Trophoblast cell (in vitro differentiated cells and primary cell): ENCODE results near the gene RHEBL1.

Experiments used
- DNase-seq, 2 donors: peaks; one replicate each; pipeline ENCODE4 v3.0.0-alpha.2; 2016
- H2AFZ ChIP-seq: 2 replicates; pipeline ENCODE4 v1.6.1; 2013; ENCODE audit warnings: low read length, moderate library complexity, mild to moderate bottlenecking; ENCODE audit not compliant: insufficient read depth, poor library complexity
- H2AK5ac ChIP-seq: 2 replicates; pipeline ENCODE4 v1.6.1; 2013; ENCODE audit warnings: mild to moderate bottlenecking, low read length
- H2BK120ac ChIP-seq: 2 replicates; pipeline ENCODE4 v1.6.1; 2013; ENCODE audit warnings: low read length, mild to moderate bottlenecking, moderate library complexity; ENCODE audit not compliant: insufficient read depth, poor library complexity
- H2BK12ac ChIP-seq: 2 replicates; pipeline ENCODE4 v1.6.1; 2013; ENCODE audit warnings: mild to moderate bottlenecking, low read length, moderate library complexity
- H2BK5ac ChIP-seq: 2 replicates; pipeline ENCODE4 v1.6.1; 2013; ENCODE audit warnings: low read length, low read depth, moderate library complexity, mild to moderate bottlenecking; ENCODE audit not compliant: poor library complexity
- H3K14ac ChIP-seq: 2 replicates; pipeline ENCODE4 v1.6.1; 2013; ENCODE audit warnings: mild to moderate bottlenecking, low read length
- H3K18ac ChIP-seq: 2 replicates; pipeline ENCODE4 v1.6.1; 2013; ENCODE audit warnings: mild to moderate bottlenecking, low read length
- H3K23ac ChIP-seq: 2 replicates; pipeline ENCODE4 v1.6.1; 2013; ENCODE audit warnings: low read length
- H3K27ac ChIP-seq: 2 replicates; pipeline ENCODE4 v1.5.1; 2013; ENCODE audit warnings: low read depth, mild to moderate bottlenecking, inconsistent platforms, low read length, moderate library complexity
- H3K27me3 ChIP-seq: 2 replicates; pipeline ENCODE4 v1.6.1; 2013; ENCODE audit warnings: inconsistent platforms, mild to moderate bottlenecking, low read length, moderate library complexity; ENCODE audit not compliant: insufficient read depth
- H3K36me3 ChIP-seq, 2 experiments: 1 replicate in 1 of 2; 2 replicates in 1 of 2; pipeline ENCODE4 v1.6.1; 2013; ENCODE audit warnings: low read length in 2 of 2, mild to moderate bottlenecking in 2 of 2, moderate library complexity in 1 of 2; ENCODE audit not compliant: insufficient read depth in 2 of 2, control insufficient read depth in 1 of 2
- H3K4ac ChIP-seq: 2 replicates; pipeline ENCODE4 v1.6.1; 2013; ENCODE audit warnings: low read depth, mild to moderate bottlenecking, low read length, moderate library complexity
- H3K4me1 ChIP-seq, 2 experiments: 1 replicate in 1 of 2; 2 replicates in 1 of 2; pipeline ENCODE4 v1.6.1; 2013; ENCODE audit warnings: low read length in 2 of 2, mild to moderate bottlenecking in 2 of 2, moderate library complexity in 1 of 2; ENCODE audit not compliant: insufficient read depth in 2 of 2, control insufficient read depth in 1 of 2
- H3K4me2 ChIP-seq: 2 replicates; pipeline ENCODE4 v1.6.1; 2013; ENCODE audit warnings: inconsistent platforms, mild to moderate bottlenecking, low read length, moderate library complexity
- H3K4me3 ChIP-seq: 2 replicates; pipeline ENCODE4 v1.5.1; 2013; ENCODE audit warnings: mild to moderate bottlenecking, low read depth, low read length, inconsistent platforms
- H3K79me1 ChIP-seq: one replicate; pipeline ENCODE4 v1.6.1; 2013; ENCODE audit warnings: low read length
- H3K79me2 ChIP-seq: 2 replicates; pipeline ENCODE4 v1.6.1; 2013; ENCODE audit warnings: low read length, mild to moderate bottlenecking; ENCODE audit not compliant: control insufficient read depth, insufficient read depth, poor library complexity
- H3K9ac ChIP-seq: 2 replicates; pipeline ENCODE4 v1.6.1; 2013; ENCODE audit warnings: mild to moderate bottlenecking, low read length
- H3K9me3 ChIP-seq: 2 replicates; pipeline ENCODE4 v1.6.1; 2013; ENCODE audit warnings: low read depth, mild to moderate bottlenecking, control low read depth, inconsistent platforms, low read length; ENCODE audit not compliant: insufficient read depth
- H4K12ac ChIP-seq: 2 replicates; pipeline ENCODE4 v1.6.1; 2013; ENCODE audit warnings: low read depth, mild to moderate bottlenecking, low read length, moderate library complexity
- H4K8ac ChIP-seq: 2 replicates; pipeline ENCODE4 v1.6.1; 2013; ENCODE audit warnings: low read depth, mild to moderate bottlenecking, low read length, moderate library complexity
- H4K91ac ChIP-seq: one replicate; pipeline ENCODE4 v1.6.1; 2013; ENCODE audit warnings: low read depth, mild to moderate bottlenecking, low read length, moderate library complexity
- WGBS: extraction: QIAGEN DNeasy Blood & Tissue Kit; methylation state at CpG from one replicate; pipeline ENCODE4 v1.1.7; 2013; ENCODE audit warnings: missing lambda C conversion rate; ENCODE audit not compliant: insufficient read length, insufficient coverage; ENCODE audit errors: extremely low coverage; 5-methylcytosine and 5-hydroxymethylcytosine counted together

RHEBL1 gene

DNA sequence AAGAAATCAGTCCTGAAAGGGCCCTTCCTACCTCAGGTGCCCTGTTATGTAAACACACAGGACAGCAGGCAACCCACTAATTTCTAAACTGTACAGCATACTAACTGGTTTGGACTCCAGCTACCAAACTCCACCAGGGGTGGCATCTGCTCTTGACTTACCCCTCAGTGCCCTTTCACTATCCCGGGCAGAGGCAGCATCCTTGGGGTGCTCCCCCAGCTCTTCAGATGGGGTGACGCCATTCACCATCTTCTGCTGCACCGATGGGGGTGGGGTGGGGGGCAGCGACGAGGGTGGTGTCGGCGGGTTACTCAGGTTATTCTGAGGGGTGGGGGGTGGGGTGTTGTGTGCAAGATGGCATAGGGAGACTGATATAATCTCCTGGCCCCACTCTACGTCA lies 39.7 kb downstream of the RHEBL1 start:
- H3K27ac ChIP-seq, result no peak overlapping the region
- H2BK120ac ChIP-seq, result no peak overlapping the region
- no CpG with 5 or more reads among the region's 8 CpGs for WGBS
- no peak overlapping the region for H4K91ac ChIP-seq
- H3K79me1 ChIP-seq, result no peaks in the 10 kb centered on the region
- no peak overlapping the region for H3K14ac ChIP-seq
- no peak overlapping the region for H3K23ac ChIP-seq
- DNase-seq, result no peak
- H3K9me3 ChIP-seq, result no peaks in the 10 kb centered on the region
- H3K36me3 ChIP-seq, result peaks cover 83 to 91% of the 10 kb centered on the region in 2 experiments
- H3K27me3 ChIP-seq, result no peaks in the 10 kb centered on the region
- no peak overlapping the region for H3K4me2 ChIP-seq
- no peaks in the 10 kb centered on the region for H3K79me2 ChIP-seq
- H4K12ac ChIP-seq, result no peak overlapping the region
- H3K4ac ChIP-seq, result no peak overlapping the region
- no peak overlapping the region for H3K18ac ChIP-seq
- H2BK5ac ChIP-seq, result no peak overlapping the region
- no peak overlapping the region for H4K8ac ChIP-seq
- no peak overlapping the region for H3K4me3 ChIP-seq
- no peak overlapping the region for H3K9ac ChIP-seq
- no peak overlapping the region for H2BK12ac ChIP-seq
- no peak overlapping the region for H2AK5ac ChIP-seq
- no peaks in the 10 kb centered on the region for H3K4me1 ChIP-seq
- no peak overlapping the region for H2AFZ ChIP-seq

- H3K9me3 ChIP-seq, result no peaks in the 10 kb centered on the region
- DNase-seq, result no peak
- H3K18ac ChIP-seq, result no peak overlapping the region
- no peaks in the 10 kb centered on the region for H3K27me3 ChIP-seq
- no peak overlapping the region for H2BK5ac ChIP-seq
- no peaks in the 10 kb centered on the region for H3K79me2 ChIP-seq
- no peak overlapping the region for H3K23ac ChIP-seq
- no peak overlapping the region for H3K14ac ChIP-seq
- no peak overlapping the region for H3K4me3 ChIP-seq
- no peak overlapping the region for H2AK5ac ChIP-seq
- no peak overlapping the region for H3K9ac ChIP-seq
- H4K91ac ChIP-seq, result no peak overlapping the region
- no peak overlapping the region for H2BK120ac ChIP-seq
- no peak overlapping the region for H2BK12ac ChIP-seq
- H3K4me2 ChIP-seq, result no peak overlapping the region
- no peaks in the 10 kb centered on the region for H3K79me1 ChIP-seq
- no peak overlapping the region for H2AFZ ChIP-seq
- peaks cover 79 to 91% of the 10 kb centered on the region in 2 experiments for H3K36me3 ChIP-seq
- no peaks in the 10 kb centered on the region for H3K4me1 ChIP-seq
- no peak overlapping the region for H3K4ac ChIP-seq
- WGBS, result no CpG with 5 or more reads among the region's 10 CpGs
- H3K27ac ChIP-seq, result no peak overlapping the region
- H4K8ac ChIP-seq, result no peak overlapping the region
- H4K12ac ChIP-seq, result no peak overlapping the region
These were observed 41.0 kb downstream of the RHEBL1 start for GRCh38 chr12:49028666-49029275.

GRCh38 chr12:49027846-49028555 lies 41.8 kb downstream of the RHEBL1 start:
- no CpG with 5 or more reads among the region's 9 CpGs for WGBS
- Histone ChIP-seq H4K8ac (no peak overlapping the region), H3K9me3 (no peaks in the 10 kb centered on the region), H3K4ac (no peak overlapping the region), H2AFZ (no peak overlapping the region), H3K18ac (no peak overlapping the region), H3K27ac (no peak overlapping the region), H3K4me3 (no peak overlapping the region), H3K4me2 (no peak overlapping the region), H3K36me3 (peaks cover 77 to 89% of the 10 kb centered on the region in 2 experiments), H3K14ac (no peak overlapping the region), H2AK5ac (no peak overlapping the region), H3K79me2 (no peaks in the 10 kb centered on the region), H4K12ac (no peak overlapping the region), H3K27me3 (no peaks in the 10 kb centered on the region), H3K9ac (no peak overlapping the region), H2BK120ac (no peak overlapping the region), H2BK5ac (no peak overlapping the region), H2BK12ac (no peak overlapping the region), H4K91ac (no peak overlapping the region), H3K23ac (no peak overlapping the region), H3K79me1 (no peaks in the 10 kb centered on the region), H3K4me1 (no peaks in the 10 kb centered on the region)
- peak in 1 of 2 donors; percentile 2 for DNase-seq

DNA sequence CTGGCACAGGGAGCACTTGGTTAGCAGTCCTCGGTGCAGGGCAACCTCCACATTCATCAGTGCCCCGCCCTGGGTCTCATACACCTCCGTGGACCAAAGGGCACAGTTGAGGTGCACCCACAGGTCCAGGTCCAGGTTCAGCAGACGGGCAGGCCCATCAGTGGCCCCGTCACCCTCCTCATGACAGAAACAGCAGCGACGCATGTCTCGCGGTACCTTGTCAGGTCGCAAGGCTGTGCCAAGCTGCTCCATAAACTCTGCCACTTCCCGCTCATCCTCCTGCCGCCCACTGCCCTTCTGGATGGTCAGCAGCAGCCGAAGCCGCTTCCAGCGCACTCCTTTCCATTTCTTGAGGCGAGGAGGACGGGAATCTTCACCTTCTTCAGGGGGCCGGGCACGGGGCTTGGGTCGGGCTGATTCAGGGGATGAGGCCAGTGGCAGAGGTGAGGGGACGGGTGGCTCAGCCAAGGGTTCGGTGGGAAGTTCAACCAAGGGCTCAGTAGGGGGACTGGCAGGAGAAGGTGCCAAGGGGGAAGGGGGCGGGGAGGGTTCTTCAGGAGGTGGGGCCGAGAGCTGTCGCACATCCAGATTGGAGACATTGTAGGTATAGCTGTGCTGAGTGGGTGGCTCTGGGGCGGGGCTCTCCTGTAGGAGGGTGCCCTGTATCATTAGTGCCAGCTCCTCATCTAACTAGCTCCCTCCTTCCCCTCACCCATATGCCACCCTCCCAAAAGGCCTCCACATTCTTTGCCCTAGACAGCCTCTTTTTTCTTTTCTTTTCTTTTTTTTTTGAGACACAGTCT lies 42.9 kb downstream of the RHEBL1 start:
- no peak overlapping the region for H3K4me2 ChIP-seq
- no peak overlapping the region for H2AK5ac ChIP-seq
- H3K79me2 ChIP-seq, result no peaks in the 10 kb centered on the region
- H3K4me3 ChIP-seq, result no peak overlapping the region
- no peak overlapping the region for H4K91ac ChIP-seq
- H3K4me1 ChIP-seq, result no peaks in the 10 kb centered on the region
- H2BK120ac ChIP-seq, result no peak overlapping the region
- H4K12ac ChIP-seq, result no peak overlapping the region
- H3K79me1 ChIP-seq, result no peaks in the 10 kb centered on the region
- no peak overlapping the region for H2AFZ ChIP-seq
- no peaks in the 10 kb centered on the region for H3K27me3 ChIP-seq
- no peak overlapping the region for H3K4ac ChIP-seq
- no CpG with 5 or more reads among the region's 26 CpGs for WGBS
- H2BK12ac ChIP-seq, result no peak overlapping the region
- H3K23ac ChIP-seq, result no peak overlapping the region
- no peaks in the 10 kb centered on the region for H3K9me3 ChIP-seq
- no peak overlapping the region for H2BK5ac ChIP-seq
- no peak overlapping the region for H3K14ac ChIP-seq
- H3K18ac ChIP-seq, result no peak overlapping the region
- H3K9ac ChIP-seq, result no peak overlapping the region
- H3K36me3 ChIP-seq, result peaks cover 77 to 89% of the 10 kb centered on the region in 2 experiments
- H4K8ac ChIP-seq, result no peak overlapping the region
- H3K27ac ChIP-seq, result no peak overlapping the region
- no peak for DNase-seq
